Measurements from ENCODE around the gene CYFIP2.
A peak's percentile ranks its signal among the peaks of the same experiment; 100 is the strongest.

CYFIP2 gene

DNA sequence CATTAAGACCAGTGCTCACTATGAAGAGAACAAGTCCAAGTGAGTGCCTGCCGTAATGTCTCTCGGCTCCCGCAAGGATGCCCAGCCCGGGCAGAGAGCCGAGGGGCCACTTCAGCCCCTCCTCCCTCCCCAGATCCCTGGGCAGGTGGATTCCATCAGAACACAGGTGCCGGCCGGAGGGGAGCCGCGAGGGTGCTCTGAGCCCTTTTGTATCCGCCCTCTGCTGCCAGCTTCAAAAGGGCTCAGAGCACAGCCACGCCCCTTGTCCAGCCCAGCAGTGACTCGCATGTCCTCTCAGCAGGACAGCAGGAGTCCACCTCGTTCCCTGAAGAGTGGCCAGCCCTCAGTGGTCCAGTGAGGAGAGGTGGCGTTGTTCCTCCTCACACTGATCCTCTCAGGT, 43.9 kb downstream of the CYFIP2 start:
- no peak overlapping the region for H3K9ac ChIP-seq
- H3K27me3 ChIP-seq: no peaks in the 10 kb centered on the region
- H4K20me1 ChIP-seq: peaks cover 45% of the 10 kb centered on the region; the same call in 1 of the 2 replicates
- H3K4me2 ChIP-seq: no peak overlapping the region
- peaks cover 88% of the 10 kb centered on the region for H3K36me3 ChIP-seq
- no peaks in the 10 kb centered on the region for H3K9me3 ChIP-seq
- peaks cover 68% of the 10 kb centered on the region for H3K4me1 ChIP-seq
- H3K4me3 ChIP-seq: no peak overlapping the region
- H3K27ac ChIP-seq: no peak overlapping the region
- no peak for TF ChIP-seq Cebpa-rat (IDR thresholded peaks at IDR 0.05)

DNA sequence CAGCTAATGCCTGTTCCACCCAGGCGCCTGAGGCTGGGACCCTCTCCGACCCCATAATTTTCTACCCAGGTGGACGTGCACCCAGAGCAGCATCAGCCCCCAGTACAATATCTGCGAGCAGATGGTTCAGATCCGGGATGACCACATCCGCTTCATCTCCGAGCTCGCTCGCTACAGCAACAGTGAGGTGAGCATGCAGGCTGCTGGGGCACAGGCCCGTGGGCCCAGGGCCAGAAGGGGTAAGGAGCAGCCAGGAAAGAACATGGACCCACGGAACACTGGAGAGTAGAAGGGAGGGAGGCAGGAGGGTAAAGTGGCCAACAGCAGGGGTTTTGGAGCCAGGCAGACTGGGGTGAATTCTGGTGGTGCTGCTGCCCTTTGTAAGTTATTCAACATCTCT, 45.7 kb downstream of the CYFIP2 start:
- Histone ChIP-seq H3K4me3 (no peak overlapping the region), H3K27me3 (no peaks in the 10 kb centered on the region), H3K4me2 (peak overlapping the region; percentile 69), H3K4me1 (peaks cover 56% of the 10 kb centered on the region), H3K27ac (peak overlapping the region; percentile 49; the same call in 1 of the 2 replicates), H3K36me3 (peaks cover 85% of the 10 kb centered on the region), H4K20me1 (peaks cover 28% of the 10 kb centered on the region; the same call in 1 of the 2 replicates), H3K9ac (no peak overlapping the region), H3K9me3 (no peaks in the 10 kb centered on the region)
- TF ChIP-seq Cebpa-rat (IDR thresholded peaks at IDR 0.05): no peak

DNA sequence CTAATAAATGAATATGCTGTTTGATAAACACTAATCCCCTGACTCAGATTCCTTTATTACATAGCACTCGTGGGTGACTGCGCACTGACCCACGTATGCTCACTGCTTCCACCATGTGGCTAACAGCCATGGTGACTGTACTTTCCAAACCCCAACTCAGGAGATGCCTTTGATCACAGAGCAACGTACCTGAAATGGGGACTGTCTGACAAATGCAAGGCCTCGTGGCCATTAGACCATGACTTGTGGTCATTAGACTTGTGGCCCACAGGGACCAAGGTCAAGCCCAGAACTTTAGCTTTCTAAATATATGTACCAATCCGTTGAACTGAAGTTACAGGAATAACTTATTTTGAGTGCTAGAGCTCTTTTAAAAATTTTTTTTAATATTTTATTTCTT, 46.6 kb downstream of the CYFIP2 start:
- peak overlapping the region; percentile 32; the same call in 1 of the 2 replicates for H3K9ac ChIP-seq
- H3K4me3 ChIP-seq: no peak overlapping the region
- no peak for TF ChIP-seq Cebpa-rat (IDR thresholded peaks at IDR 0.05)
- no peaks in the 10 kb centered on the region for H3K27me3 ChIP-seq
- H3K4me2 ChIP-seq: peak overlapping the region; percentile 69
- no peaks in the 10 kb centered on the region for H3K9me3 ChIP-seq
- peaks cover 50% of the 10 kb centered on the region for H3K4me1 ChIP-seq
- H3K36me3 ChIP-seq: peaks cover 85% of the 10 kb centered on the region
- peak overlapping the region; percentile 45 for H3K27ac ChIP-seq
- peaks cover 20% of the 10 kb centered on the region; the same call in 1 of the 2 replicates for H4K20me1 ChIP-seq

DNA sequence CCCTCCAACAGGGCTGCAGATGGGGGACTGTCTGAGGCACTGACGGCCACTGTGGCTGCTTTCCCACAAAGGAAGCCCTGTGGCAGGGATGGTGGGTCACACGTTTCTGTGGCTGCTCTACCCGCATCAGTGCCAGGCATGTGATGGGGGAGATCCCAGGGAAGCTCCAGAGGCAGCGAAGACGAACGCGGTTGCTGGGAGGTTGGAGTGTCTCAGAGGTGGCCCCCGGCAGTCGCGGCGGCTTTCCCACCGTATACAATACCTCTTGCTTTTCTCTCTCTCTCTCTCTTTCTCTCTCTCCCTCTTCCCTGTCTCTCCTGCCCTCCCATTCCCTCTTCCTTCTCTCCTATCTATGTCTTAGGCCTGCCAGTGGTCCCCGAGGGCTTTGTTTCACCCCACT, 56.7 kb downstream of the CYFIP2 start:
- H3K4me1 ChIP-seq: peaks cover 13% of the 10 kb centered on the region
- H3K4me2 ChIP-seq: no peak overlapping the region
- H3K36me3 ChIP-seq: peaks cover 95% of the 10 kb centered on the region
- no peak overlapping the region for H3K9ac ChIP-seq
- H3K27ac ChIP-seq: no peak overlapping the region
- peaks cover 27% of the 10 kb centered on the region for H4K20me1 ChIP-seq
- no peaks in the 10 kb centered on the region for H3K9me3 ChIP-seq
- no peaks in the 10 kb centered on the region for H3K27me3 ChIP-seq
- H3K4me3 ChIP-seq: no peak overlapping the region
- TF ChIP-seq Cebpa-rat (IDR thresholded peaks at IDR 0.05): no peak

DNA sequence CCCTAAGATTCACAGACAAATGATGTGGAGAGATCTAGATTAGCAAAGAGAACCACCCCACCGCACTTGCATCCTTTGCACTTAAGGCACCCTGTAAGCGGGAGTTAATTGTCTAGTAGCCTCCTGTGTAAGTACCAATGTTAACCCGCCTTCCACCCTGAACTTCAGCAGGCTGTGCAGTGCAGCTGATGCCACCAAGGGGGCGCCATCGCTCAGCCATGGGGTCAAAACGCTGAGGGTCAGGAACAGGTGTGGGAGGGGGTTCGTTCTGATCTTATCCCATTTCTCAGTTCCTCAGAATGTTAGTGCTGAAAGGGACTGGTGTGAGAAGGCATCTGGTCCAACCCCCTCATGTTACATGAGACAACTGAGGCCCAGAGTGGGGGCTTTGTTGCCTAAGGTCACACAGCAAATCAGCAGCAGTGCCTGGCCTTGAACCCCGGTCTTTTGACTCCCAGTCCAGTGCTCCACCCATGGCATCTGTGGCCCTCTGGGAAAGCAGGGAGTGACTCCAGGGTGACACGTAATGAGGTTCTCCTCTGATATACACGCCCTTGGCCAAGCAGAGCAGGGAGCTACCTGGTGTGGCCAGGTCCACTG, 57.3 kb downstream of the CYFIP2 start:
- Histone ChIP-seq H3K27me3 (no peaks in the 10 kb centered on the region), H3K4me3 (no peak overlapping the region), H3K4me1 (peaks cover 19% of the 10 kb centered on the region), H4K20me1 (peaks cover 33% of the 10 kb centered on the region), H3K36me3 (peaks cover 89% of the 10 kb centered on the region), H3K9ac (no peak overlapping the region), H3K27ac (no peak overlapping the region), H3K4me2 (no peak overlapping the region), H3K9me3 (no peaks in the 10 kb centered on the region)
- no peak for TF ChIP-seq Cebpa-rat (IDR thresholded peaks at IDR 0.05)

DNA sequence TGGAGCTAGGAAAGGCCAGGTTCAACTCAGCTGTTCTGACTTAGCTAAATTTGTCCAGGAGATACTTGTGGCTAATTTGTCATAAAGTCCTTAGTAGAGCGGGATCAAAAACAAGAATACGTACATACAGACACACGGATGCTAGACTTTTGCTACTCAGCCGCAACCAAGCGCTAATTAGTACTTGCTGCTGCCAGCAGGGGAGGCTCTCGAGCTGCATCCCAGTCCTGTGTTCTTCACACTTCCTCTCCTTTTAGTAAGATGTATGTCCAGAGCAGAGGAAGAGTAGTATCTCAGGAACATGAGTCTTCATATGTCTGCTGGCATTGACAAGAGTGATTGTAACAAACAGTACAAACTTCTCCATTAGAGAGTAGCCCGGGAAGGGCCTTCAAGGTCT, 58.3 kb downstream of the CYFIP2 start:
- Histone ChIP-seq H3K27me3 (no peaks in the 10 kb centered on the region), H3K9ac (no peak overlapping the region), H3K4me2 (no peak overlapping the region), H3K4me1 (peaks cover 29% of the 10 kb centered on the region), H3K27ac (no peak overlapping the region), H3K36me3 (peaks cover 84% of the 10 kb centered on the region), H3K9me3 (no peaks in the 10 kb centered on the region), H3K4me3 (no peak overlapping the region), H4K20me1 (peaks cover 43% of the 10 kb centered on the region)
- TF ChIP-seq Cebpa-rat (IDR thresholded peaks at IDR 0.05): no peak

DNA sequence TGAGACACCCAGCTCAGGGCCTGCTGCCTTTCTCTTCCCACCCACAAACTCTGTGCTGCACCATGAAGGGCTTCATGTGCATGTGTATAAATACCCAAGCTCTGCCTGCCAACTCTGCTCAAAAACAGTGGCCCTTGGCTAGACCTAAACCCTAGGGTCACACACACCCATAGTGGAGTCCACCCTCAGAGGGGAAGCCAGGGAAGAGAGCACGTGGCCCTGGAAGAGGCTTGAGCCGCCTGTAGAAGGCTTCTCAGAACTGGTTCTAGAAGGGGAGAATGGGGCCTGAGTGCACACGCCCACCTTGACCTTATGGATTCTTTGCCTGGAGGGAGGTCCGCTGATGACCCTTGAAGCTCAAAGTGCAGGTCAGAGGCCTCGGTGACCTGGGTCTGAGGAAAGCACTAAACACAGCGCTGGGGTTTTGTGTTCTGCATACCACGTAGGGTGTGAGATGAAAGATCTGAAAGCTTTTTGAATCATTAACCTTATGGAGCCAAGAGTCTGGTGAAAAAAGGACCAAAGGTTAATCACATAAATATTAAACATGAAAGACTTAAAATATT, 60.6 kb downstream of the CYFIP2 start:
- no peaks in the 10 kb centered on the region for H3K9me3 ChIP-seq
- H3K9ac ChIP-seq: no peak overlapping the region
- peaks cover 84% of the 10 kb centered on the region for H3K36me3 ChIP-seq
- peaks cover 31% of the 10 kb centered on the region for H3K4me1 ChIP-seq
- H3K4me2 ChIP-seq: no peak overlapping the region
- peak overlapping the region; percentile 1; the same call in 1 of the 2 replicates for H3K27ac ChIP-seq
- peaks cover 43% of the 10 kb centered on the region for H4K20me1 ChIP-seq
- no peaks in the 10 kb centered on the region for H3K27me3 ChIP-seq
- no peak overlapping the region for H3K4me3 ChIP-seq
- TF ChIP-seq Cebpa-rat (IDR thresholded peaks at IDR 0.05): no peak

DNA sequence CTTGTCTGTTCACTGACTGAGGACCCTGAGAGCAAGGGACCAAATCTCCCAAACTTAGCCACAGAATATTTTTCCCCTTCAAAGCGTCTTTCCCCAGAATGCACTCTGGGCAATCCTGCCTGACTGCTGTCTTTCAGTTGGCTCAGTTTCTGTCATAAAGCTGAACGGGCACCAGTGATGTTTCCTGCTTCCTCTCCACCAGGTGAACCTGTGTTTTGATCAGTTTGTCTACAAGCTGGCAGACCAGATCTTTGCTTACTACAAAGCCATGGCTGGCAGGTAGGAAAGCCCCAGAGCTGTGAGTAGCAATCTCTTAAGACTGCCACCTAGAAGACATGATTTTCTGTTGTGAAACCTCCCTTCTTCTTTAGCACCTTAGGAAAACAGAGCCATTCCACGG, 61.8 kb downstream of the CYFIP2 start:
- TF ChIP-seq Cebpa-rat (IDR thresholded peaks at IDR 0.05): no peak
- Histone ChIP-seq H3K27ac (peak overlapping the region; percentile 69), H3K4me1 (peaks cover 31% of the 10 kb centered on the region), H3K9me3 (no peaks in the 10 kb centered on the region), H3K4me2 (peak overlapping the region; percentile 62), H3K27me3 (no peaks in the 10 kb centered on the region), H3K4me3 (no peak overlapping the region), H4K20me1 (peaks cover 43% of the 10 kb centered on the region), H3K9ac (peak overlapping the region; percentile 58; the same call in 1 of the 2 replicates), H3K36me3 (peaks cover 84% of the 10 kb centered on the region)

DNA sequence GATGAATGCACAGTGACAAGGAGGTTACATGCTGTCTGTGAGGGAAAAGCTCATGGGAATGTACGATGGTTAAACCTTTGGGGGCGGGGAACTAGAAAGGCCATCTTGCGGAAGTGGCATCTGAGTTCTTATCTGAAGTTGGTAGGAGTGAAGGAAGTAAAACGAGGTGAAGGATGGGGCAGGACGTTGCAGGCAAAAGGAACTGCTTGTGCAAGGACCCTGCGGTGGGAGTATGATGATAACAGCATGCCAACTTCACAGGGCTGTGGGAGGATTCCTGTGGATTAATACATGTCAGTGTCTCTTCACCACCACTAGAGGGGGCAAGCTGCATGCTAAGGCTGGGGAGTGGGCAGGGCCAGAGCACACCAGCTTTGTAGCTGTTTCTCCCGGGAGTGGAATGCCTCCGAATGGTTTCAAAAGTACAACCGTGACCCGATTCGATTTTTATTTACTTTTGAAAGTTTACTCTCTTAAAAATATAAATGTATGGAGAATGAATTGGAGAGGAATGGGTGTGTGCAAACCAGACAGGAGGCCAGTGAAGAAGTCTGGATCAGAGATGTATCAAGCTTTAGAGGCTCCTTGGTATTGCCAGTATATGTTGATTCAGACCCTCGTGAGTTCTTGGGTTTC, 62.5 kb downstream of the CYFIP2 start:
- Histone ChIP-seq H3K4me3 (no peak overlapping the region), H3K4me1 (peaks cover 31% of the 10 kb centered on the region), H4K20me1 (peaks cover 43% of the 10 kb centered on the region), H3K9me3 (no peaks in the 10 kb centered on the region), H3K4me2 (peak overlapping the region; percentile 62), H3K27me3 (no peaks in the 10 kb centered on the region), H3K27ac (peak overlapping the region; percentile 69), H3K9ac (peak overlapping the region; percentile 58; the same call in 1 of the 2 replicates), H3K36me3 (peaks cover 84% of the 10 kb centered on the region)
- peak; percentile 61; the same call in 1 of the 2 replicates for TF ChIP-seq Cebpa-rat (IDR thresholded peaks at IDR 0.05)

DNA sequence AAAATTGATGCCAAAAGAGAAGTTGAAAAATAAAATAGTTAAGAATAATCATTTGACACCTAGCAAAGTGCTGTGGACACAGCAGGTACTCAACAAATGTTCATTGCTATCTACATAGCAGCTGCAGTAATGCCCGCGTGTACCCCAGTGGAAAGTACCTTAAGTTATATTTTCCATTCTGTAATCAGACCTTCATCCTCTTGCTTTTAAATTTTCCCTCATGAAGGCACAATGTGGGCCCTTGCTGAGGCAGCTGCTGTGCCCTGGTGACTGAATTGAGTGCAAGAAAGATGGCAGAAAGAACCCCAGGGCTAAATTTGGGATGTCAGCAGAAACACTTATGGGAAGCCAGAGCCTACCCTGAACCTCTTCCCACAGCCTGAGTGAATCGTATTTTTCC, 65.9 kb downstream of the CYFIP2 start:
- peaks cover 26% of the 10 kb centered on the region for H3K4me1 ChIP-seq
- H3K27me3 ChIP-seq: no peaks in the 10 kb centered on the region
- peaks cover 84% of the 10 kb centered on the region for H3K36me3 ChIP-seq
- H3K9me3 ChIP-seq: no peaks in the 10 kb centered on the region
- peaks cover 28% of the 10 kb centered on the region for H4K20me1 ChIP-seq
- no peak overlapping the region for H3K4me3 ChIP-seq
- no peak overlapping the region for H3K9ac ChIP-seq
- H3K27ac ChIP-seq: no peak overlapping the region
- TF ChIP-seq Cebpa-rat (IDR thresholded peaks at IDR 0.05): no peak
- no peak overlapping the region for H3K4me2 ChIP-seq

Measured in BLaER1 (cell line).